HepG2 (cell line): ENCODE measurements around the gene CAMK1. TPM values are rescaled to one million over a fixed set of nuclear protein-coding genes. Genes with fewer than 3 reads are reported as not detected.
A peak's percentile ranks its signal among the peaks of the same experiment; 100 is the strongest.

ENCODE experiments used
- AGO2 ChIP-seq: fragments of 200-400 bp; formaldehyde crosslinking; optimal IDR thresholded peaks from 2 replicates; pipeline ENCODE3; 2017; ENCODE audit warnings: mild to moderate bottlenecking, low read depth, low read length, moderate library complexity
- CHD4 ChIP-seq: fragments of 200-600 bp; sonication (generic); IDR thresholded peaks from 2 replicates; pipeline ENCODE4 v1.7.0; 2017; ENCODE audit warnings: mild to moderate bottlenecking, low read length, borderline replicate concordance
- EHMT2 ChIP-seq: fragments of 200-600 bp; sonication (generic); IDR thresholded peaks from 2 replicates; pipeline ENCODE4 v1.7.0; 2017; ENCODE audit warnings: antibody characterized with exemption, low read depth, low read length, borderline replicate concordance
- HNRNPUL1 ChIP-seq: fragments of 200-400 bp; formaldehyde crosslinking; IDR thresholded peaks from 2 replicates; pipeline ENCODE4 v1.6.1; 2017; ENCODE audit warnings: low read depth, mild to moderate bottlenecking, low read length, moderate library complexity
- JDP2 ChIP-seq: sonication (generic); formaldehyde crosslinking; IDR thresholded peaks from 2 replicates; pipeline ENCODE4 v1.8.1; 2022; ENCODE audit warnings: missing genetic modification reagents, borderline replicate concordance
- MAFG ChIP-seq: sonication (generic); formaldehyde crosslinking; IDR thresholded peaks from 2 replicates; pipeline ENCODE4 v1.5.1; 2020; ENCODE audit warnings: mild to moderate bottlenecking, missing genetic modification reagents
- MXD4 ChIP-seq: IDR thresholded peaks from 2 replicates; pipeline ENCODE4 v1.6.1; 2016; ENCODE audit warnings: mild to moderate bottlenecking, missing biosample characterization, missing genetic modification reagents
- POGZ ChIP-seq: sonication (generic); formaldehyde crosslinking; IDR thresholded peaks from 2 replicates; pipeline ENCODE4 v1.4.0; 2020; ENCODE audit warnings: mild to moderate bottlenecking, missing genetic modification reagents
- POLR2A ChIP-seq, 2 experiments: IDR thresholded peaks; 2 replicates each; pipeline ENCODE4 v1.6.1; 2011; ENCODE audit warnings: low read depth in 2 of 2, low read length in 2 of 2, mild to moderate bottlenecking in 1 of 2, moderate library complexity in 1 of 2; ENCODE audit not compliant: insufficient read depth in 1 of 2
- TCF7L2 ChIP-seq: IDR thresholded peaks from 2 replicates; pipeline ENCODE4 v1.6.1; 2011; ENCODE audit warnings: mild to moderate bottlenecking, low read depth, low read length, moderate library complexity
- THRA ChIP-seq: sonication (generic); formaldehyde crosslinking; IDR thresholded peaks from 2 replicates; pipeline ENCODE4 v1.4.0; 2020; ENCODE audit warnings: missing genetic modification reagents, borderline replicate concordance
- ZBTB14 ChIP-seq: sonication (generic); formaldehyde crosslinking; IDR thresholded peaks from 2 replicates; pipeline ENCODE4 v1.4.0; 2020; ENCODE audit warnings: missing genetic modification reagents
- ZBTB42 ChIP-seq: sonication (generic); formaldehyde crosslinking; IDR thresholded peaks from 2 replicates; pipeline ENCODE4 v1.5.0; 2020; ENCODE audit warnings: mild to moderate bottlenecking, missing genetic modification reagents
- ZNF576 ChIP-seq: sonication (generic); formaldehyde crosslinking; IDR thresholded peaks from 2 replicates; pipeline ENCODE4 v1.4.0; 2020; ENCODE audit warnings: mild to moderate bottlenecking, missing genetic modification reagents
- ZNF761 ChIP-seq: sonication (generic); formaldehyde crosslinking; conservative IDR thresholded peaks from 2 replicates; pipeline ENCODE4 v1.4.0; 2020; ENCODE audit warnings: mild to moderate bottlenecking, missing genetic modification reagents
- ZSCAN29 ChIP-seq: sonication (generic); formaldehyde crosslinking; conservative IDR thresholded peaks from 2 replicates; pipeline ENCODE4 v1.4.0; 2020; ENCODE audit warnings: mild to moderate bottlenecking, missing genetic modification reagents
- polyA plus RNA-seq, 8 experiments: library from polyadenylated mRNA; depleted of rRNA in 3 of 8; stranded (reverse) in 7 of 8; unstranded in 1 of 8; fragments of >200 nt; fragmentation: Illumina TruSeq in 4 of 8; extraction: Trizol in 4 of 8; gene quantifications; 2 replicates each; pipeline versions ENCODE4 v1.2.1 to v1.2.3, GENCODE V29; 2011 to 2016; ENCODE audit warnings: low read depth in 4 of 8, missing spikeins in 1 of 8, mixed read lengths in 1 of 8; ENCODE audit not compliant: insufficient read depth in 1 of 8
- total RNA-seq, 5 experiments: library from RNA; depleted of rRNA; stranded (reverse); fragments of >200 nt; fragmentation: Illumina TruSeq; extraction: Trizol; gene quantifications; 2 replicates each; pipeline ENCODE4 v1.2.3, GENCODE V29; 2016; ENCODE audit warnings: low read depth in 1 of 5
- TF ChIP-seq, protein P1 (sequence below): IDR thresholded peaks from 2 replicates; pipeline ENCODE4 v1.6.1; 2018; ENCODE audit warnings: missing genetic modification reagents, mild to moderate bottlenecking, missing compliant biosample characterization
- TF ChIP-seq, protein P2 (sequence below): sonication (generic); formaldehyde crosslinking; conservative IDR thresholded peaks from 2 replicates; pipeline ENCODE4 v1.4.0; 2020; ENCODE audit warnings: missing genetic modification reagents
- TF ChIP-seq, protein P3 (sequence below): sonication (generic); formaldehyde crosslinking; IDR thresholded peaks from 2 replicates; pipeline ENCODE4 v1.8.0; 2022; ENCODE audit warnings: mild to moderate bottlenecking, missing genetic modification reagents, moderate library complexity
- TF ChIP-seq, protein P4 (sequence below): sonication (generic); formaldehyde crosslinking; IDR thresholded peaks from 2 replicates; pipeline ENCODE4 v1.9.0; 2021; ENCODE audit warnings: missing genetic modification reagents, mild to moderate bottlenecking, borderline replicate concordance

CAMK1 gene
- total and polyA plus RNA-seq, 2 of the 13 experiments (the other 11 are each of a cell fraction or from before 2014, with no cell fraction given) = 26.4 to 53.3 TPM

DNA sequence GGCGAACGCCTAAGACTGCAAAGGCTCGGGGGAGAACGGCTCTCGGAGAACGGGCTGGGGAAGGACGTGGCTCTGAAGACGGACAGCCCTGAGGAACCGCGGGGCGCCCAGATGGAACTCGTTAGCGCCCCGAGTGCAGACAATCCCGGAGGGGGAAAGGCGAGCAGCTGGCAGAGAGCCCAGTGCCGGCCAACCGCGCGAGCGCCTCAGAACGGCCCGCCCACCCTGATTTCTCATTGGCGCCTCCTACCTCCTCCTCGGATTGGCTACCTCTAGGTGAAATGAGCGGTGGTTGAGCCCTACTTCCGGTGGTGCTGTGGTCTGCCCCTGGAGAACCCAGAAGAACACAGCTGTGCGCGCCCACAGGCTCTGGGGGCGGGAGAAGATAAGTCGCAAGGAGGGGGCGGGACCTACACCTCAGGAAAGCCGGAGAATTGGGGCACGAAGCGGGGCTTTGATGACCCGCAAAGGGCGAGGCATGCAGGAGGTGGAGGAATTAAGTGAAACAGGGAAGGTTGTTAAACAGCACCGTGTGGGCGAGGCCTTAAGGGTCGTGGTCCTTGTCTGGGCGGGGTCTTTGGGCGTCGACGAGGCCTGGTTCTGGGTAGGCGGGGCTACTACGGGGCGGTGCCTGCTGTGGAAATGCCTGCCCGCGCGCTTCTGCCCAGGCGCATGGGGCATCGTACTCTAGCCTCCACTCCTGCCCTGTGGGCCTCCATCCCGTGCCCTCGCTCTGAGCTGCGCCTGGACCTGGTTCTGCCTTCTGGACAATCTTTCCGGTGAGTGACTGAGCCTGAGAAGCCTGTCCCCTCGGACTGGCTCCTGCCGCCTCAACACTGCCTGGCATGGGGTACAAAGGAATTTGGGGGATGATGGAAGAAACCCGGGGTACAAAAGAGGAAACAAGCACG, 19.8 kb downstream of the CAMK1 start, which contains the start of gene OGG1 (continued):
- TF ChIP-seq, protein P1, sequence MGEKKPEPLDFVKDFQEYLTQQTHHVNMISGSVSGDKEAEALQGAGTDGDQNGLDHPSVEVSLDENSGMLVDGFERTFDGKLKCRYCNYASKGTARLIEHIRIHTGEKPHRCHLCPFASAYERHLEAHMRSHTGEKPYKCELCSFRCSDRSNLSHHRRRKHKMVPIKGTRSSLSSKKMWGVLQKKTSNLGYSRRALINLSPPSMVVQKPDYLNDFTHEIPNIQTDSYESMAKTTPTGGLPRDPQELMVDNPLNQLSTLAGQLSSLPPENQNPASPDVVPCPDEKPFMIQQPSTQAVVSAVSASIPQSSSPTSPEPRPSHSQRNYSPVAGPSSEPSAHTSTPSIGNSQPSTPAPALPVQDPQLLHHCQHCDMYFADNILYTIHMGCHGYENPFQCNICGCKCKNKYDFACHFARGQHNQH (CRISPR knock-in tag) = peak; percentile 72; the same call in 1 of the 2 replicates
- TF ChIP-seq POLR2A (IDR thresholded peaks at IDR 0.05; ENCODE audit: insufficient read depth in 1 of 2, low read depth in 2 of 2, low read length in 2 of 2) (peak; percentile 62 to 73), EHMT2 (no peak), AGO2 (peak; percentile 80), MAFG (CRISPR knock-in tag) (no peak), POGZ (CRISPR knock-in tag) (peak; percentile 1; the same call in 1 of the 2 replicates), ZBTB42 (CRISPR knock-in tag) (no peak), ZSCAN29 (CRISPR knock-in tag) (peak; percentile 81; the same call in 1 of the 2 replicates), ZNF761 (CRISPR knock-in tag) (peak; percentile 83), THRA (CRISPR knock-in tag) (peak; percentile 18; the same call in 1 of the 2 replicates), ZBTB14 (CRISPR knock-in tag) (peak; percentile 68), ZNF576 (CRISPR knock-in tag) (no peak), JDP2 (CRISPR knock-in tag) (no peak), MXD4 (CRISPR knock-in tag) (no peak; the same call in 1 of the 2 replicates), CHD4 (no peak), HNRNPUL1 (no peak), TCF7L2 (no peak)
- TF ChIP-seq, protein P2, sequence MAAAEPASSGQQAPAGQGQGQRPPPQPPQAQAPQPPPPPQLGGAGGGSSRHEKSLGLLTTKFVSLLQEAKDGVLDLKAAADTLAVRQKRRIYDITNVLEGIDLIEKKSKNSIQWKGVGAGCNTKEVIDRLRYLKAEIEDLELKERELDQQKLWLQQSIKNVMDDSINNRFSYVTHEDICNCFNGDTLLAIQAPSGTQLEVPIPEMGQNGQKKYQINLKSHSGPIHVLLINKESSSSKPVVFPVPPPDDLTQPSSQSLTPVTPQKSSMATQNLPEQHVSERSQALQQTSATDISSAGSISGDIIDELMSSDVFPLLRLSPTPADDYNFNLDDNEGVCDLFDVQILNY (CRISPR knock-in tag) = peak; percentile 30; the same call in 1 of the 2 replicates
- TF ChIP-seq, protein P3, sequence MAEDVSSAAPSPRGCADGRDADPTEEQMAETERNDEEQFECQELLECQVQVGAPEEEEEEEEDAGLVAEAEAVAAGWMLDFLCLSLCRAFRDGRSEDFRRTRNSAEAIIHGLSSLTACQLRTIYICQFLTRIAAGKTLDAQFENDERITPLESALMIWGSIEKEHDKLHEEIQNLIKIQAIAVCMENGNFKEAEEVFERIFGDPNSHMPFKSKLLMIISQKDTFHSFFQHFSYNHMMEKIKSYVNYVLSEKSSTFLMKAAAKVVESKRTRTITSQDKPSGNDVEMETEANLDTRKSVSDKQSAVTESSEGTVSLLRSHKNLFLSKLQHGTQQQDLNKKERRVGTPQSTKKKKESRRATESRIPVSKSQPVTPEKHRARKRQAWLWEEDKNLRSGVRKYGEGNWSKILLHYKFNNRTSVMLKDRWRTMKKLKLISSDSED (CRISPR knock-in tag) = no peak
- TF ChIP-seq, protein P4, sequence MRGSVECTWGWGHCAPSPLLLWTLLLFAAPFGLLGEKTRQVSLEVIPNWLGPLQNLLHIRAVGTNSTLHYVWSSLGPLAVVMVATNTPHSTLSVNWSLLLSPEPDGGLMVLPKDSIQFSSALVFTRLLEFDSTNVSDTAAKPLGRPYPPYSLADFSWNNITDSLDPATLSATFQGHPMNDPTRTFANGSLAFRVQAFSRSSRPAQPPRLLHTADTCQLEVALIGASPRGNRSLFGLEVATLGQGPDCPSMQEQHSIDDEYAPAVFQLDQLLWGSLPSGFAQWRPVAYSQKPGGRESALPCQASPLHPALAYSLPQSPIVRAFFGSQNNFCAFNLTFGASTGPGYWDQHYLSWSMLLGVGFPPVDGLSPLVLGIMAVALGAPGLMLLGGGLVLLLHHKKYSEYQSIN (CRISPR knock-in tag) = no peak
